Calu3 (cell line): Measurements from ENCODE around the gene UCN3. TPM values are rescaled to one million over a fixed set of nuclear protein-coding genes. Genes with fewer than 3 reads are reported as not detected.
"Not testable (repeated sequence)": the region's sequence is repeated elsewhere in the genome, so short reads cannot be mapped to it uniquely, and the experiment has no call there.

Source experiments
- BruUV-seq: library from RNA; stranded (reverse); fragments of 400-500 nt; replicated peaks from 2 replicates; lab custom pipeline; 2021; lab: Mats Ljungman, UMichigan
- CTCF ChIA-PET: fragments of 300-600 bp; sonication (Branson Sonifier 250); formaldehyde crosslinking; loops from one replicate; lab custom pipeline; 2022; ENCODE audit warnings: antibody characterized with exemption; lab: Charles Lee
- DNase-seq: peaks from one replicate; pipeline ENCODE4 v3.0.0; 2022
- H3K27ac Mint-ChIP-seq: one replicate; pipeline ENCODE4 v1.8.0; 2022; ENCODE audit warnings: mixed read lengths; ENCODE audit not compliant: unreplicated experiment
- H3K27me3 Mint-ChIP-seq: one replicate; pipeline ENCODE4 v1.8.0; 2022; ENCODE audit warnings: mixed read lengths; ENCODE audit not compliant: unreplicated experiment
- H3K36me3 Mint-ChIP-seq: one replicate; pipeline ENCODE4 v1.8.0; 2022; ENCODE audit warnings: mild to moderate bottlenecking, moderate library complexity, mixed read lengths; ENCODE audit not compliant: insufficient read depth, unreplicated experiment
- H3K4me1 Mint-ChIP-seq: one replicate; pipeline ENCODE4 v1.8.0; 2022; ENCODE audit warnings: mild to moderate bottlenecking, low read depth, mixed read lengths; ENCODE audit not compliant: unreplicated experiment
- H3K4me3 Mint-ChIP-seq: one replicate; pipeline ENCODE4 v1.8.0; 2022; ENCODE audit warnings: mild to moderate bottlenecking, low read depth, moderate library complexity, mixed read lengths; ENCODE audit not compliant: unreplicated experiment
- H3K9me3 Mint-ChIP-seq: one replicate; pipeline ENCODE4 v1.8.0; 2022; ENCODE audit warnings: low read depth, mixed read lengths; ENCODE audit not compliant: unreplicated experiment
- CTCF ChIP-seq: fragments of 200-600 bp; IDR thresholded peaks from one replicate; pipeline ENCODE4 v1.8.0; 2022; ENCODE audit warnings: antibody characterized with exemption; ENCODE audit not compliant: unreplicated experiment
- intact Hi-C: fragments of 100-400 bp; cut with micrococcal nuclease; formaldehyde crosslinking; loops from one replicate; pipeline ENCODE4 v1.10.0; 2022; ENCODE audit not compliant: unreplicated experiment
- total RNA-seq: library from RNA; stranded (reverse); gene quantifications from 2 replicates; pipeline ENCODE4 v1.2.3, GENCODE V29; 2022

UCN3 gene
- total RNA-seq, 1 experiment from 2014 or later = not detected

GRCh38 chr10:5370493-5371352 lies 6.0 kb downstream of the UCN3 start:
- CTCF ChIA-PET = no interaction called here
- intact Hi-C loops = no loop called here
- Mint-ChIP-seq H3K9me3 (peaks cover 7% of the 10 kb centered on the region), H3K36me3 (no peaks in the 10 kb centered on the region), H3K4me3 (no peak overlapping the region), H3K27ac (no peak overlapping the region), H3K27me3 (peaks cover 14% of the 10 kb centered on the region), H3K4me1 (no peaks in the 10 kb centered on the region)
- no peak for TF ChIP-seq CTCF
- BruUV-seq = no TSS peak
- DNase-seq = no peak

DNA sequence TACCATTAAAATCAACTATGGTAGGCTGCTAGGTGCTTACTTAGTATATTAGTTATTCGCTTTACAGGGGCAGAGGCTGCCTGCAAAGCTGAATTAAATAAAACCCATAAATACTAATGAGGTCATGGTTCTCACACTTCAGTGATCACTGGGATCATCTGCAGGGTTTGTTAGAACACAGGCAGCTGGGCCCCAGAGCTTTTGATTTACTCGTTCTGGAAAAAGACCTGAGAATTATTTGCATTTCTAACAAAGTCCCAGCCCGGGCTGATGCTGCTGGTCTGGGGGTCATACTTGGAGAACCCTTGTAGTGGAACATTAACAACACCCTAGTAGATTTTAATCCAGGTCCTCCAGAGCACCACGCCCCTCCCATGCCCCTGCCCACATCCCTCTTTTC lies 8.5 kb downstream of the UCN3 start:
- CTCF ChIA-PET = no interaction called here
- Mint-ChIP-seq H3K9me3 (peaks cover 7% of the 10 kb centered on the region), H3K4me3 (no peak overlapping the region), H3K4me1 (no peaks in the 10 kb centered on the region), H3K36me3 (no peaks in the 10 kb centered on the region), H3K27ac (no peak overlapping the region), H3K27me3 (no peaks in the 10 kb centered on the region)
- TF ChIP-seq CTCF = no peak
- DNase-seq = no peak
- intact Hi-C loops = no loop called here
- BruUV-seq = no TSS peak

GRCh38 chr10:5373891-5374611 lies 9.3 kb downstream of the UCN3 start:
- CTCF ChIA-PET = no interaction called here
- no TSS peak for BruUV-seq
- TF ChIP-seq CTCF = no peak
- no peak for DNase-seq
- intact Hi-C loops = no loop called here
- no peaks in the 10 kb centered on the region for H3K4me1 Mint-ChIP-seq
- no peak overlapping the region for H3K27ac Mint-ChIP-seq
- no peaks in the 10 kb centered on the region for H3K27me3 Mint-ChIP-seq
- H3K36me3 Mint-ChIP-seq = no peaks in the 10 kb centered on the region
- peaks cover 7% of the 10 kb centered on the region for H3K9me3 Mint-ChIP-seq
- no peak overlapping the region for H3K4me3 Mint-ChIP-seq

DNA sequence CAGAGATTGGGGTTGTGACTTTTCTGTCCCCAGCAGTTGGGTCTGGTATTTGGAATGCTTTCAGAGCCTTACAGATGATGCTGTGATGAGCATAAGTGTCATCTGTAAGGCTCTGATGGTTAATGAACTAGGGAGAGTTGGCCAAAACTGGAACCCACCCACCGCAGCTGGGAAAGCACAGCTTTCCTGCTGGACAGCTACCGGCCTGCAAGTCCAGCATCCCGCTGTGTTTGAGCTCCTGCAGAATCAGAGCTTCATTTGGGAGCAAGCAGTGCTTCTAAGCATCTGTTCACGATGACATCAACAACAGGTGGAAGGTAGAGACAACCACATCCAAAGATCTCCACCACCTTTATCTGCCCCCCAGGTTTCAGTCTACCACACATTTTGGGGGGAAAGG lies 11.7 kb downstream of the UCN3 start:
- DNase-seq = no peak
- Mint-ChIP-seq H3K4me3 (no peak overlapping the region), H3K27ac (no peak overlapping the region), H3K9me3 (no peaks in the 10 kb centered on the region), H3K27me3 (no peaks in the 10 kb centered on the region), H3K4me1 (no peaks in the 10 kb centered on the region), H3K36me3 (no peaks in the 10 kb centered on the region)
- no peak for TF ChIP-seq CTCF
- CTCF ChIA-PET = no interaction called here
- BruUV-seq = no TSS peak
- intact Hi-C loops = no loop called here

GRCh38 chr10:5379202-5379601 lies 14.4 kb downstream of the UCN3 start:
- H3K36me3 Mint-ChIP-seq, H3K4me1 Mint-ChIP-seq, CTCF ChIA-PET, intact Hi-C loops, BruUV-seq, H3K4me3 Mint-ChIP-seq, H3K27ac Mint-ChIP-seq, DNase-seq, H3K27me3 Mint-ChIP-seq, H3K9me3 Mint-ChIP-seq: not testable (repeated sequence)

GRCh38 chr10:5380395-5380794 lies 15.6 kb downstream of the UCN3 start:
- H3K4me1 Mint-ChIP-seq, H3K36me3 Mint-ChIP-seq, H3K27me3 Mint-ChIP-seq, H3K27ac Mint-ChIP-seq, H3K9me3 Mint-ChIP-seq, DNase-seq, H3K4me3 Mint-ChIP-seq, BruUV-seq: not testable (repeated sequence)
- CTCF ChIA-PET = interaction anchor here (0.6 kb wide), 3 partner anchors 59 to 1299 kb away, joined by 3 to 4 read pairs (median 4); no protein-coding TSS in a partner anchor
- intact Hi-C loops = loop anchor here (5.0 to 10.0 kb wide), 4 partner anchors 52 to 566 kb away; partner anchors contain the start of gene AKR1C3
